GM23338 (cell line): Measurements from ENCODE around the gene FANCC. TPM values are rescaled to one million over a fixed set of nuclear protein-coding genes. Genes with fewer than 3 reads are reported as not detected.

ENCODE experiments used
- ATAC-seq: fragments of 200-7000 bp; cut with Tn5 transposase; 3 replicates; pipeline ENCODE4 v1.9.1; 2020
- DNase-seq: peaks from one replicate; pipeline ENCODE4 v3.0.0-alpha.2; 2015; ENCODE audit warnings: low spot score
- H2AFZ ChIP-seq: fragments of 200-600 bp; sonication (generic); 2 replicates; pipeline ENCODE4 v1.8.0; 2016; ENCODE audit warnings: antibody characterized with exemption, mild to moderate bottlenecking, moderate library complexity
- H3F3A ChIP-seq: fragments of 200-600 bp; sonication (generic); replicated peaks from 2 replicates; pipeline ENCODE4 v1.8.0; 2017; ENCODE audit warnings: antibody characterized with exemption, mixed run types, low read depth
- H3K27ac ChIP-seq: fragments of 200-600 bp; sonication (generic); 2 replicates; pipeline ENCODE4 v1.6.1; 2016; ENCODE audit warnings: low read depth
- H3K27me3 ChIP-seq: fragments of 200-600 bp; sonication (generic); 2 replicates; pipeline ENCODE4 v1.8.0; 2016; ENCODE audit warnings: mild to moderate bottlenecking, mixed run types, moderate library complexity; ENCODE audit not compliant: insufficient read depth
- H3K36me3 ChIP-seq: fragments of 200-600 bp; sonication (generic); 2 replicates; pipeline ENCODE4 v1.8.0; 2016; ENCODE audit warnings: mild to moderate bottlenecking; ENCODE audit not compliant: insufficient read depth
- H3K4me1 ChIP-seq: fragments of 200-600 bp; sonication (generic); 2 replicates; pipeline ENCODE4 v1.8.0; 2016; ENCODE audit warnings: mild to moderate bottlenecking, moderate library complexity; ENCODE audit not compliant: insufficient read depth
- H3K4me2 ChIP-seq: fragments of 200-600 bp; sonication (generic); 2 replicates; pipeline ENCODE4 v1.7.1; 2017; ENCODE audit warnings: mixed run types
- H3K4me3 ChIP-seq: fragments of 200-600 bp; sonication (generic); 2 replicates; pipeline ENCODE4 v1.6.1; 2016; ENCODE audit warnings: mixed run types
- H3K79me2 ChIP-seq: fragments of 200-600 bp; sonication (generic); replicated peaks from 2 replicates; pipeline ENCODE4 v1.8.0; 2017; ENCODE audit warnings: mild to moderate bottlenecking; ENCODE audit not compliant: insufficient read depth
- H3K9me2 ChIP-seq: fragments of 200-600 bp; sonication (generic); 2 replicates; pipeline ENCODE4 v1.8.0; 2017; ENCODE audit not compliant: insufficient read depth
- H4K20me1 ChIP-seq: fragments of 200-600 bp; sonication (generic); replicated peaks from 2 replicates; pipeline ENCODE4 v1.8.0; 2017; ENCODE audit warnings: mild to moderate bottlenecking; ENCODE audit not compliant: insufficient read depth
- H3K27ac Mint-ChIP-seq: 2 replicates; pipeline ENCODE4 v1.8.0; 2020; ENCODE audit warnings: inconsistent platforms, mild to moderate bottlenecking, moderate library complexity, mixed read lengths
- H3K27me3 Mint-ChIP-seq: 3 replicates; pipeline ENCODE4 v1.8.0; 2022; ENCODE audit warnings: low read depth, mild to moderate bottlenecking, moderate library complexity, mixed read lengths, inconsistent platforms; ENCODE audit not compliant: insufficient read depth, poor library complexity
- H3K36me3 Mint-ChIP-seq: 3 replicates; pipeline ENCODE4 v1.8.0; 2021; ENCODE audit warnings: low read depth, mild to moderate bottlenecking, inconsistent platforms, moderate library complexity, mixed read lengths
- H3K4me1 Mint-ChIP-seq: 3 replicates; pipeline ENCODE4 v1.8.0; 2020; ENCODE audit warnings: mild to moderate bottlenecking, inconsistent platforms, mixed read lengths
- H3K4me3 Mint-ChIP-seq: 3 replicates; pipeline ENCODE4 v1.8.0; 2021; ENCODE audit warnings: moderate library complexity, mild to moderate bottlenecking, inconsistent platforms, mixed read lengths
- H3K9me3 Mint-ChIP-seq: 3 replicates; pipeline ENCODE4 v1.8.0; 2020; ENCODE audit warnings: moderate library complexity, mild to moderate bottlenecking, inconsistent platforms, mixed read lengths
- CREB1 ChIP-seq: fragments of 250-450 bp; sonication (Bioruptor Pico); IDR thresholded peaks from 2 replicates; pipeline ENCODE4 v1.5.0; 2020; ENCODE audit warnings: low read depth, mild to moderate bottlenecking, moderate library complexity
- CTCF ChIP-seq, 2 experiments: fragments of 200-600 bp in 1 of 2; sonication (generic) in 1 of 2; conservative IDR thresholded peaks; 2 replicates each; pipeline versions ENCODE4 v1.5.1 to v1.6.1; 2016 to 2017; ENCODE audit warnings: antibody characterized with exemption in 2 of 2, low read depth in 2 of 2, mild to moderate bottlenecking in 2 of 2, moderate library complexity in 1 of 2
- ETS1 ChIP-seq: IDR thresholded peaks from 2 replicates; pipeline ENCODE4 v1.6.1; 2016; ENCODE audit warnings: antibody characterized with exemption
- EZH2 ChIP-seq: fragments of 200-600 bp; sonication (generic); IDR thresholded peaks from one replicate; pipeline ENCODE4 v1.8.0; 2017; ENCODE audit warnings: antibody characterized with exemption, mild to moderate bottlenecking, low read depth; ENCODE audit not compliant: unreplicated experiment
- EZH2phosphoT487 ChIP-seq: fragments of 200-600 bp; sonication (generic); IDR thresholded peaks from one replicate; pipeline ENCODE4 v1.8.1; 2018; ENCODE audit warnings: antibody characterized with exemption; ENCODE audit not compliant: unreplicated experiment
- JUNB ChIP-seq: IDR thresholded peaks from one replicate; pipeline ENCODE4 v1.6.1; 2016; ENCODE audit warnings: antibody characterized with exemption; ENCODE audit not compliant: unreplicated experiment
- NANOG ChIP-seq: IDR thresholded peaks from 2 replicates; pipeline ENCODE4 v1.6.1; 2016; ENCODE audit warnings: antibody characterized with exemption, borderline replicate concordance
- POLR2AphosphoS5 ChIP-seq: IDR thresholded peaks from 2 replicates; pipeline ENCODE4 v1.6.1; 2016; ENCODE audit warnings: antibody characterized with exemption, low read depth
- REST ChIP-seq: IDR thresholded peaks from one replicate; pipeline ENCODE4 v1.6.1; 2018; ENCODE audit warnings: antibody characterized with exemption; ENCODE audit not compliant: unreplicated experiment
- STAT1 ChIP-seq: IDR thresholded peaks from one replicate; pipeline ENCODE4 v1.6.1; 2016; ENCODE audit warnings: antibody characterized with exemption; ENCODE audit not compliant: unreplicated experiment
- ZNF114 ChIP-seq: fragments of 250-450 bp; sonication (Bioruptor Pico); IDR thresholded peaks from 2 replicates; pipeline ENCODE4 v1.5.0; 2020; ENCODE audit warnings: mild to moderate bottlenecking, moderate library complexity
- ZNF331 ChIP-seq: fragments of 250-450 bp; sonication (Bioruptor Pico); IDR thresholded peaks from 2 replicates; pipeline ENCODE4 v1.5.0; 2020; ENCODE audit warnings: low read depth, mild to moderate bottlenecking, moderate library complexity
- ZNF462 ChIP-seq: fragments of 250-450 bp; sonication (Bioruptor Pico); IDR thresholded peaks from 2 replicates; pipeline ENCODE4 v1.5.0; 2020; ENCODE audit warnings: mild to moderate bottlenecking, moderate library complexity
- polyA plus RNA-seq: library from polyadenylated mRNA; unstranded; fragments of >200 nt; fragmentation: Nextera tagmentation; extraction: Ambion mirVana; gene quantifications from 2 replicates; pipeline ENCODE4 v1.2.1, GENCODE V29; 2016
- total RNA-seq: library from RNA; depleted of rRNA; stranded (reverse); fragments of >200 nt; shearing (Covaris generic); gene quantifications from 2 replicates; pipeline ENCODE4 v1.2.3, GENCODE V29; 2014

Gene FANCC
- total and polyA plus RNA-seq, 2 experiments from 2014 or later, result 7.8 to 18.1 TPM

- TF ChIP-seq CREB1 (CRISPR knock-in tag) (no peak), EZH2phosphoT487 (no peak)
Measured at GRCh38 chr9:95140821-95141220, 176.7 kb downstream of the FANCC start (continued).

- Mint-ChIP-seq H3K9me3 (no peaks in the 10 kb centered on the region; the same call in 2 of the 3 replicates), H3K27ac (no peak overlapping the region; the same call in 1 of the 2 replicates)
- H3K27me3 ChIP-seq, result no peaks in the 10 kb centered on the region
Measured at GRCh38 chr9:95139126-95139525, 178.4 kb downstream of the FANCC start.

More at GRCh38 chr9:95139126-95139525, 178.4 kb downstream of the FANCC start:
- Mint-ChIP-seq H3K4me1 (peaks cover 38% of the 10 kb centered on the region), H3K4me3 (no peak overlapping the region), H3K36me3 (no peaks in the 10 kb centered on the region), H3K27me3 (peaks cover 3% of the 10 kb centered on the region)
- Histone ChIP-seq H3K9me2 (no peaks in the 10 kb centered on the region), H3K36me3 (no peaks in the 10 kb centered on the region), H3F3A (no peaks in the 10 kb centered on the region), H3K79me2 (no peaks in the 10 kb centered on the region), H3K4me1 (peaks cover 10% of the 10 kb centered on the region; the same call in 1 of the 2 replicates), H4K20me1 (no peaks in the 10 kb centered on the region), H3K4me2 (no peak overlapping the region), H3K27ac (no peak overlapping the region), H3K4me3 (no peak overlapping the region), H2AFZ (no peak overlapping the region)
- DNase-seq (no peak), ATAC-seq (no peak)
- TF ChIP-seq ZNF114 (CRISPR knock-in tag) (no peak), ZNF462 (CRISPR knock-in tag) (no peak), ETS1 (no peak), JUNB (no peak), CREB1 (CRISPR knock-in tag) (no peak), REST (no peak), NANOG (no peak), EZH2 (no peak), POLR2AphosphoS5 (no peak), ZNF331 (CRISPR knock-in tag) (no peak), EZH2phosphoT487 (no peak), STAT1 (no peak), CTCF (conservative IDR thresholded peaks at IDR 0.05; ENCODE audit: low read depth in 2 of 2) (no peak)
